MCF 10A (cell line): ENCODE data around the gene KIF4A. TPM values are rescaled to one million over a fixed set of nuclear protein-coding genes. Genes with fewer than 3 reads are reported as not detected.

Source experiments
- BruUV-seq: library from RNA; stranded (reverse); fragments of 400-500 nt; replicated peaks from 2 replicates; lab custom pipeline; 2021; lab: Mats Ljungman, UMichigan
- CTCF ChIA-PET: fragments of 300-600 bp; sonication (Branson Sonifier 250); formaldehyde crosslinking; extraction: SDS; loops from one replicate; lab custom pipeline; 2021; ENCODE audit warnings: antibody characterized with exemption, inconsistent platforms; lab: Yijun Ruan, JAX
- POLR2A ChIA-PET: fragments of 300-600, 350-650 bp; sonication (Branson Sonifier 250); formaldehyde crosslinking; extraction: SDS; loops from one replicate; lab custom pipeline; 2020; ENCODE audit warnings: antibody characterized with exemption, inconsistent platforms; lab: Yijun Ruan, JAX
- DNase-seq: peaks from one replicate; pipeline ENCODE4 v3.0.0-alpha.2; 2018; ENCODE audit not compliant: unreplicated experiment
- H3K27ac Mint-ChIP-seq: one replicate; pipeline ENCODE4 v1.8.0; 2022; ENCODE audit warnings: mild to moderate bottlenecking, low read depth, mixed read lengths; ENCODE audit not compliant: unreplicated experiment
- H3K27me3 Mint-ChIP-seq: one replicate; pipeline ENCODE4 v1.8.0; 2022; ENCODE audit warnings: mixed read lengths; ENCODE audit not compliant: insufficient read depth, unreplicated experiment
- H3K36me3 Mint-ChIP-seq: one replicate; pipeline ENCODE4 v1.8.0; 2022; ENCODE audit warnings: mild to moderate bottlenecking, moderate library complexity, mixed read lengths; ENCODE audit not compliant: insufficient read depth, unreplicated experiment
- H3K4me1 Mint-ChIP-seq: one replicate; pipeline ENCODE4 v1.8.0; 2022; ENCODE audit warnings: mixed read lengths; ENCODE audit not compliant: insufficient read depth, unreplicated experiment
- H3K4me3 Mint-ChIP-seq: one replicate; pipeline ENCODE4 v1.8.0; 2022; ENCODE audit warnings: mild to moderate bottlenecking, moderate library complexity, mixed read lengths; ENCODE audit not compliant: unreplicated experiment
- H3K9me3 Mint-ChIP-seq: one replicate; pipeline ENCODE4 v1.8.0; 2022; ENCODE audit warnings: mixed read lengths; ENCODE audit not compliant: unreplicated experiment
- CTCF ChIP-seq: fragments of 200-600 bp; IDR thresholded peaks from one replicate; pipeline ENCODE4 v1.8.0; 2022; ENCODE audit warnings: antibody characterized with exemption, mild to moderate bottlenecking; ENCODE audit not compliant: unreplicated experiment
- intact Hi-C: fragments of 100-400 bp; cut with micrococcal nuclease; formaldehyde crosslinking; loops from 2 replicates; pipeline ENCODE4 v1.14.1; 2022
- total RNA-seq: library from RNA; stranded (reverse); gene quantifications from 2 replicates; pipeline ENCODE4 v1.2.3, GENCODE V29; 2022

KIF4A gene
- total RNA-seq, 1 experiment from 2014 or later, result 19.0 TPM

- Mint-ChIP-seq H3K36me3 (no peaks in the 10 kb centered on the region), H3K4me1 (no peaks in the 10 kb centered on the region), H3K27me3 (peaks cover 26% of the 10 kb centered on the region), H3K9me3 (no peaks in the 10 kb centered on the region), H3K4me3 (no peak overlapping the region), H3K27ac (no peak overlapping the region)
- no TSS peak for BruUV-seq
- ChIA-PET CTCF (interaction anchor here (0.8 to 1.7 kb wide), 3 partner anchors 29 to 204 kb away, joined by 3 to 5 read pairs (median 4); no protein-coding TSS in a partner anchor), POLR2A (interaction anchor here (1.2 kb wide), 1 partner anchor 32 kb away, joined by 3 read pairs; no protein-coding TSS in a partner anchor)
- TF ChIP-seq CTCF, result no peak
- peak; percentile 6 for DNase-seq
- intact Hi-C loops, result no loop called here
Measured at GRCh38 chrX:70402721-70403120, 112.8 kb downstream of the KIF4A start.

DNA sequence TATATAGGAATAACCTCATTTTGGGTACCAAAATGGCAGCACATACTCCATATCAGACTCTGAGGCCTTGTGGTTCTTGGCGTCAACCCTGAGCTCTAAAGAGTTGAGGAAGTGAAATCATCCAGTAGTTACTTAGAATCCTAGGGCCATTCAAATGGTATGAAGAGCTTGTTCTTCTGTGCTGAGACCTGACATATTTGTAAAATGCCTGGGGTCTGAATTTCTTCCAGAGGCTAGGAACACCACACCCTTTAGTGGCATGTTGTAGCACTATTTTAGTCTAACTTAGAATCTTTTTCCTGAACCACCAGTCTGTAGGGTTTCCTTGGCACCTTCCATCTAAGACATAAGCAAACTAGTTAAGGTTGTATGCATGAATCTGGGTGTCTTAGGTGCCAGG, 115.1 kb downstream of the KIF4A start:
- BruUV-seq, result no TSS peak
- POLR2A ChIA-PET, result no interaction called here
- Mint-ChIP-seq H3K36me3 (no peaks in the 10 kb centered on the region), H3K4me3 (no peak overlapping the region), H3K9me3 (no peaks in the 10 kb centered on the region), H3K27me3 (peaks cover 37% of the 10 kb centered on the region), H3K4me1 (no peaks in the 10 kb centered on the region), H3K27ac (no peak overlapping the region)
- DNase-seq, result no peak
- intact Hi-C loops, result no loop called here
- CTCF ChIA-PET, result no interaction called here
- TF ChIP-seq CTCF, result no peak

DNA sequence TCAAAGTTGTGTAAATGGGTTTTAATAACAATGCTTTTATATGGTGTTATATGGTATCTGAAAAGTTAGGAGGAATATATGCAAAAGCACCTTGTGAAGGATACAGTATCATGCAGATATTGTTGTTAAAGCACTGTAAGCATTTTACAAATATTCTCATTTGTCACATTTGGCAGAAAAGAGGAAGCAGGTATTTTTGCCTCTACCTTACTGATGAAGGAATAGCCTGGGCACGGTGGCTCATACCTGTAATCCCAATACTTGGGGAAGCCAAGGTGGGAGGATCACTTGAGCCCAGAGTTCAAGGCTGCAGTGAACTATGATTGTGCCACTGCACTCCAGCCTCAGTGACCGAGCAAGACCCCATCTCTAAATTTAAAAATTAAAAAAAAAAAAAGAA, 121.0 kb downstream of the KIF4A start:
- ChIA-PET POLR2A (no interaction called here), CTCF (no interaction called here)
- no TSS peak for BruUV-seq
- Mint-ChIP-seq H3K9me3 (no peaks in the 10 kb centered on the region), H3K36me3 (peaks cover 7% of the 10 kb centered on the region), H3K4me3 (no peak overlapping the region), H3K27ac (no peak overlapping the region), H3K4me1 (no peaks in the 10 kb centered on the region), H3K27me3 (peaks cover 40% of the 10 kb centered on the region)
- TF ChIP-seq CTCF, result no peak
- no peak for DNase-seq
- intact Hi-C loops, result no loop called here

- Mint-ChIP-seq H3K4me1 (no peaks in the 10 kb centered on the region), H3K4me3 (no peak overlapping the region), H3K27me3 (peaks cover 34% of the 10 kb centered on the region), H3K9me3 (no peaks in the 10 kb centered on the region), H3K36me3 (peaks cover 7% of the 10 kb centered on the region), H3K27ac (no peak overlapping the region)
- intact Hi-C loops, result no loop called here
- ChIA-PET CTCF (no interaction called here), POLR2A (no interaction called here)
- BruUV-seq, result no TSS peak
- TF ChIP-seq CTCF, result no peak
- DNase-seq, result no peak
Measured at GRCh38 chrX:70411475-70411874, 121.6 kb downstream of the KIF4A start.
